Thyroid gland (tissue), 4 donors: Measurements from ENCODE around the gene COL23A1.
"Not testable (repeated sequence)": the region's sequence is repeated elsewhere in the genome, so short reads cannot be mapped to it uniquely, and the experiment has no call there.

Source experiments
- POLR2A ChIP-seq, 2 donors: fragments of 450-650 bp; IDR thresholded peaks; one replicate each; pipeline ENCODE4 v1.6.1; 2017; ENCODE audit warnings: antibody characterized with exemption in 2 of 2, mild to moderate bottlenecking in 2 of 2, moderate library complexity in 1 of 2
- TF ChIP-seq, protein P1 (sequence below), 6 experiments: fragments of 200-600 bp in 3 of 6; fragments of 450-650 bp in 3 of 6; sonication (generic) in 3 of 6; IDR thresholded peaks; one replicate each; pipeline ENCODE4 v1.5.1; 2016 to 2019; ENCODE audit warnings: antibody characterized with exemption in 6 of 6, mild to moderate bottlenecking in 2 of 6, inconsistent platforms in 1 of 6, moderate library complexity in 1 of 6

- TF ChIP-seq, protein P1, sequence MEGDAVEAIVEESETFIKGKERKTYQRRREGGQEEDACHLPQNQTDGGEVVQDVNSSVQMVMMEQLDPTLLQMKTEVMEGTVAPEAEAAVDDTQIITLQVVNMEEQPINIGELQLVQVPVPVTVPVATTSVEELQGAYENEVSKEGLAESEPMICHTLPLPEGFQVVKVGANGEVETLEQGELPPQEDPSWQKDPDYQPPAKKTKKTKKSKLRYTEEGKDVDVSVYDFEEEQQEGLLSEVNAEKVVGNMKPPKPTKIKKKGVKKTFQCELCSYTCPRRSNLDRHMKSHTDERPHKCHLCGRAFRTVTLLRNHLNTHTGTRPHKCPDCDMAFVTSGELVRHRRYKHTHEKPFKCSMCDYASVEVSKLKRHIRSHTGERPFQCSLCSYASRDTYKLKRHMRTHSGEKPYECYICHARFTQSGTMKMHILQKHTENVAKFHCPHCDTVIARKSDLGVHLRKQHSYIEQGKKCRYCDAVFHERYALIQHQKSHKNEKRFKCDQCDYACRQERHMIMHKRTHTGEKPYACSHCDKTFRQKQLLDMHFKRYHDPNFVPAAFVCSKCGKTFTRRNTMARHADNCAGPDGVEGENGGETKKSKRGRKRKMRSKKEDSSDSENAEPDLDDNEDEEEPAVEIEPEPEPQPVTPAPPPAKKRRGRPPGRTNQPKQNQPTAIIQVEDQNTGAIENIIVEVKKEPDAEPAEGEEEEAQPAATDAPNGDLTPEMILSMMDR (IDR thresholded peaks at IDR 0.05) = not testable (repeated sequence)
- not testable (repeated sequence) for TF ChIP-seq POLR2A (IDR thresholded peaks at IDR 0.05)
Observed at GRCh38 chr5:178198151-178198550, 392.0 kb downstream of the COL23A1 start.
